B cell (primary cell): ENCODE results near the gene CAV1. TPM values are rescaled to one million over a fixed set of nuclear protein-coding genes. Genes with fewer than 3 reads are reported as not detected.

Experiments used
- ATAC-seq: fragments of 200-7000 bp; cut with Tn5 transposase; one replicate; pipeline ENCODE4 v1.10.0; 2021; ENCODE audit warnings: low read depth, mild to moderate bottlenecking, moderate number of reproducible peaks, moderate library complexity
- CTCF ChIA-PET: fragments of 350-600 bp; sonication (Branson Sonifier 250); formaldehyde crosslinking; loops from one replicate; lab custom pipeline; 2021; ENCODE audit warnings: antibody characterized with exemption, inconsistent platforms; lab: Charles Lee
- POLR2A ChIA-PET: fragments of 350-600 bp; sonication (Branson Sonifier 250); formaldehyde crosslinking; loops from one replicate; lab custom pipeline; 2021; ENCODE audit warnings: antibody characterized with exemption; lab: Charles Lee
- DNase-seq: peaks from one replicate; pipeline ENCODE4 v3.0.0; 2013
- H2AFZ ChIP-seq: 2 replicates; pipeline ENCODE4 v1.6.1; 2012; ENCODE audit warnings: mild to moderate bottlenecking, low read depth, low read length; ENCODE audit not compliant: insufficient read depth, poor library complexity, severe bottlenecking
- H3K27ac ChIP-seq, 2 donors: 1 replicate in 1 of 2; 2 replicates in 1 of 2; pipeline ENCODE4 v1.5.1; 2012 to 2013; ENCODE audit warnings: low read length in 2 of 2, mild to moderate bottlenecking in 2 of 2, moderate library complexity in 1 of 2
- H3K27me3 ChIP-seq, 4 experiments: fragments of 200-600 bp in 1 of 4; sonication (generic) in 1 of 4; replicated peaks in 1 of 4; 1 replicate in 2 of 4; 2 replicates in 2 of 4; pipeline versions ENCODE4 v1.6.1 to v1.7.0; 2013 to 2016; ENCODE audit warnings: low read length in 3 of 4, mild to moderate bottlenecking in 2 of 4, mixed read lengths in 1 of 4, moderate library complexity in 1 of 4; ENCODE audit not compliant: insufficient read depth in 4 of 4, control insufficient read depth in 3 of 4; ENCODE audit errors: control extremely low read depth in 1 of 4
- H3K36me3 ChIP-seq, 2 experiments: replicated peaks in 1 of 2; 1 replicate in 1 of 2; 2 replicates in 1 of 2; pipeline versions ENCODE4 v1.6.1 to v1.7.1; 2013; ENCODE audit warnings: low read length in 1 of 2; ENCODE audit not compliant: insufficient read depth in 2 of 2, control insufficient read depth in 1 of 2; ENCODE audit errors: control extremely low read depth in 1 of 2, extremely low read depth in 1 of 2
- H3K4me1 ChIP-seq, 2 donors: fragments of 200-600 bp in 1 of 2; sonication (generic) in 1 of 2; 1 replicate in 1 of 2; 2 replicates in 1 of 2; pipeline versions ENCODE4 v1.5.1 to v1.6.1; 2013 to 2017; ENCODE audit warnings: low read length in 2 of 2; ENCODE audit not compliant: control insufficient read depth in 2 of 2, insufficient read depth in 2 of 2
- H3K4me2 ChIP-seq: replicated peaks from 2 replicates; pipeline ENCODE3; 2012; ENCODE audit warnings: mild to moderate bottlenecking, low read depth, low read length; ENCODE audit not compliant: poor library complexity, severe bottlenecking
- H3K4me3 ChIP-seq, 5 experiments: fragments of 200-600 bp in 1 of 5; sonication (generic) in 1 of 5; 1 replicate in 3 of 5; 2 replicates in 2 of 5; pipeline versions ENCODE4 v1.5.1 to v1.7.0; 2011 to 2016; ENCODE audit warnings: low read length in 4 of 5, mild to moderate bottlenecking in 4 of 5, low read depth in 2 of 5, control low read depth in 1 of 5, moderate library complexity in 1 of 5; ENCODE audit not compliant: insufficient read depth in 1 of 5; ENCODE audit errors: control extremely low read depth in 1 of 5, extremely low read depth in 1 of 5
- H3K79me2 ChIP-seq: fragments of 200-600 bp; sonication (generic); one replicate; pipeline ENCODE4 v1.6.0; 2016; ENCODE audit warnings: low read length; ENCODE audit not compliant: control insufficient read depth, insufficient read depth
- H3K9ac ChIP-seq: fragments of 200-600 bp; sonication (generic); 2 replicates; pipeline ENCODE4 v1.6.1; 2017; ENCODE audit warnings: mild to moderate bottlenecking, low read length, moderate library complexity
- H3K9me3 ChIP-seq, 3 donors: one replicate each; pipeline versions ENCODE4 v1.6.1 to v1.7.1; 2013; ENCODE audit warnings: low read length in 2 of 3; ENCODE audit not compliant: control insufficient read depth in 2 of 3, insufficient read depth in 1 of 3; ENCODE audit errors: control extremely low read depth in 1 of 3
- H4K20me1 ChIP-seq: 2 replicates; pipeline ENCODE4 v1.6.0; 2012; ENCODE audit warnings: mild to moderate bottlenecking, low read length; ENCODE audit not compliant: insufficient read depth, control insufficient read depth, poor library complexity, severe bottlenecking
- H3K27ac Mint-ChIP-seq: one replicate; pipeline ENCODE4 v1.8.0; 2021; ENCODE audit warnings: mixed read lengths
- H3K27me3 Mint-ChIP-seq: one replicate; pipeline ENCODE4 v1.8.0; 2021; ENCODE audit warnings: mixed read lengths
- H3K4me1 Mint-ChIP-seq: one replicate; pipeline ENCODE4 v1.8.0; 2021; ENCODE audit warnings: mixed read lengths
- H3K4me3 Mint-ChIP-seq: one replicate; pipeline ENCODE4 v1.8.0; 2021; ENCODE audit warnings: mixed read lengths
- H3K9me3 Mint-ChIP-seq: one replicate; pipeline ENCODE4 v1.8.0; 2022; ENCODE audit warnings: mixed read lengths; ENCODE audit not compliant: insufficient read depth
- EZH2 ChIP-seq: IDR thresholded peaks from 2 replicates; pipeline ENCODE4 v1.6.1; 2012; ENCODE audit warnings: borderline replicate concordance, low read depth, mild to moderate bottlenecking, moderate library complexity, low read length; ENCODE audit not compliant: insufficient read depth, poor library complexity, severe bottlenecking
- WGBS: methylation state at CpG from one replicate; pipeline ENCODE4 v1.1.5; 2013; ENCODE audit warnings: missing lambda C conversion rate; ENCODE audit not compliant: insufficient coverage; 5-methylcytosine and 5-hydroxymethylcytosine counted together
- intact Hi-C: fragments of 100-400 bp; cut with micrococcal nuclease; formaldehyde crosslinking; loops from one replicate; pipeline ENCODE4 v1.10.0; 2022
- polyA plus RNA-seq: library from polyadenylated mRNA; depleted of rRNA; stranded (reverse); fragments of >200 nt; gene quantifications from 2 replicates; pipeline ENCODE4 v1.2.3, GENCODE V29; 2012
- total RNA-seq, 2 donors: library from RNA; stranded (reverse); fragments of 120-200 nt in 1 of 2; gene quantifications; 1 replicate in 1 of 2; 2 replicates in 1 of 2; pipeline versions ENCODE4 v1.2.3 to v1.2.4, GENCODE V29; 2013 to 2022
- TF ChIP-seq, protein P1 (sequence below): fragments of 200-600 bp; IDR thresholded peaks from one replicate; pipeline ENCODE4 v1.8.0; 2022; ENCODE audit warnings: antibody characterized with exemption, mild to moderate bottlenecking

The CAV1 gene
- total and polyA plus RNA-seq, 2 donors (not counting 1 experiment from before 2014, with no cell fraction given), result 0.95 to 1.9 TPM

DNA sequence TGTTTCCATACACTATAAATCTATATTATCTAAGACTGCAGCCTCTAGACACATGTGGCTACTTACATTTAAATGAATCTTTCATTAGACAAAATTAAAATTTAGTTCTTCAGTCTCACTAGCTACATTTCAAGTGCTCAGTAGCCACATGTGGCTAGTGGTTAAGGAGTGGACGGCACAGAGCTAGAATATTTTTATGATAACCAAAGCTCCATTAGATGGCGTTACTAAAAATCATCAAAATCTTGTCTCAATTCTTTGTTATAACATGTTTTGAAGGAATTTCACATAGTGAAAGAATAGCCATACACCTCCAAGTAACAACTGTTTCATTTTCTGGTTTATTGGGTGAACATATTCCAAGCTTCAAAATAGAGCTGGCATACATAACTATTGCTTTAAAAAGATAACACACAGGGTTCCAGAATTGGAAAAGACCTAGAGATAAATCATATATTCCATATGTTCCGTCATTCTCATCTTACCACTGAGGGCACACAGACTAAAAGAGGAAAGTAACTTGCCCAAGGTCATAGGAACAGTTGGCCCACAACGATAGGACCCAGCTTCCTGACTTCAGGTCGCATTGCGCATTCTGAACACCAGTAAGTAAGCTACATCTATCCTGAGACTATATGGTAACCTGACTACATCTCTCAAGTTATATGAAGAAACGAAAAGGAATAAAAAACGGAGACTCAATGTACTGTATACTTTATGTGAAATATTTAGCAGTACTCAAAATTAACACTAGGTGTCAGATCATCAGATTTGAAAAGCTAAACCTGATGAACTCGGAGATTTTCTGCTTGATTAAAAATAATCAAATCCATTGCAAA lies 66.6 kb downstream of the CAV1 start:
- Mint-ChIP-seq H3K27me3 (peaks cover 29% of the 10 kb centered on the region), H3K9me3 (no peaks in the 10 kb centered on the region), H3K4me1 (peaks cover 16% of the 10 kb centered on the region), H3K27ac (no peak overlapping the region), H3K4me3 (peak overlapping the region; percentile 27)
- H2AFZ ChIP-seq, result no peak overlapping the region
- H3K4me2 ChIP-seq, result peak overlapping the region; percentile 53
- H3K4me3 ChIP-seq, result no peak overlapping the region
- CTCF ChIA-PET, result interaction anchor here (0.6 to 6.0 kb wide), 54 partner anchors 10 to 457 kb away, joined by 3 to 180 read pairs (median 6); partner anchors contain the start of genes CAV1 and MET
- POLR2A ChIA-PET, result no interaction called here
- H3K79me2 ChIP-seq, result no peaks in the 10 kb centered on the region
- peaks cover 10 to 16% of the 10 kb centered on the region in 2 donors for H3K4me1 ChIP-seq
- no peak overlapping the region for H3K9ac ChIP-seq
- 0% methylated on average over 2 of the region's 9 CpGs for WGBS
- peaks cover 0 to 23% (median 16%) of the 10 kb centered on the region in 4 experiments for H3K27me3 ChIP-seq
- peak; percentile 41 for ATAC-seq
- no peak overlapping the region for H3K27ac ChIP-seq
- H3K36me3 ChIP-seq, result no peaks in the 10 kb centered on the region
- no peak for TF ChIP-seq EZH2
- TF ChIP-seq, protein P1, sequence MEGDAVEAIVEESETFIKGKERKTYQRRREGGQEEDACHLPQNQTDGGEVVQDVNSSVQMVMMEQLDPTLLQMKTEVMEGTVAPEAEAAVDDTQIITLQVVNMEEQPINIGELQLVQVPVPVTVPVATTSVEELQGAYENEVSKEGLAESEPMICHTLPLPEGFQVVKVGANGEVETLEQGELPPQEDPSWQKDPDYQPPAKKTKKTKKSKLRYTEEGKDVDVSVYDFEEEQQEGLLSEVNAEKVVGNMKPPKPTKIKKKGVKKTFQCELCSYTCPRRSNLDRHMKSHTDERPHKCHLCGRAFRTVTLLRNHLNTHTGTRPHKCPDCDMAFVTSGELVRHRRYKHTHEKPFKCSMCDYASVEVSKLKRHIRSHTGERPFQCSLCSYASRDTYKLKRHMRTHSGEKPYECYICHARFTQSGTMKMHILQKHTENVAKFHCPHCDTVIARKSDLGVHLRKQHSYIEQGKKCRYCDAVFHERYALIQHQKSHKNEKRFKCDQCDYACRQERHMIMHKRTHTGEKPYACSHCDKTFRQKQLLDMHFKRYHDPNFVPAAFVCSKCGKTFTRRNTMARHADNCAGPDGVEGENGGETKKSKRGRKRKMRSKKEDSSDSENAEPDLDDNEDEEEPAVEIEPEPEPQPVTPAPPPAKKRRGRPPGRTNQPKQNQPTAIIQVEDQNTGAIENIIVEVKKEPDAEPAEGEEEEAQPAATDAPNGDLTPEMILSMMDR, result peak; percentile 89
- peak; percentile 55 for DNase-seq
- intact Hi-C loops, result loop anchor here (1.0 to 5.0 kb wide), 3 partner anchors 81 to 218 kb away; partner anchors contain the start of gene MET
- no peaks in the 10 kb centered on the region for H4K20me1 ChIP-seq
- no peaks in the 10 kb centered on the region for H3K9me3 ChIP-seq

DNA sequence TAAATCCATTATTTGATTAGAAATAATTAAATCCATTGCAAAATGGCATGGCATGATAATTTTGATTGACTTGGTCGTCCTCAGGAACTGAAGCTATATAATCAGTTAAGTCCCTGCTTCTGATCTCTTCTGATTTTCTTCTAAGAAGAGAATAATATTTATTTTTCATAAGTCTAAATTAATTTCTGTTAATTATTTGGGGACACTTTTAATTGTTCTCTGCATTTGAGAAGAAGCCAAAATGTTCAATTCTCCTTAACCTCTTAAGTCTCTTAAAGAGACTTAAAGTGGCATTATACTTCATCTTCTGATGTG lies 67.2 kb downstream of the CAV1 start:
- TF ChIP-seq EZH2, result no peak
- TF ChIP-seq, protein P1, result peak; percentile 63

More for the DNA sequence above, 67.2 kb downstream of the CAV1 start:
- Histone ChIP-seq H3K27ac (no peak overlapping the region), H3K9ac (no peak overlapping the region), H4K20me1 (no peaks in the 10 kb centered on the region), H3K79me2 (no peaks in the 10 kb centered on the region), H3K4me1 (peaks cover 10 to 16% of the 10 kb centered on the region in 2 donors), H3K9me3 (no peaks in the 10 kb centered on the region), H3K4me2 (peak overlapping the region; percentile 53), H2AFZ (no peak overlapping the region), H3K4me3 (no peak overlapping the region), H3K27me3 (peaks cover 0 to 23% (median 17%) of the 10 kb centered on the region in 4 experiments), H3K36me3 (no peaks in the 10 kb centered on the region)
- Mint-ChIP-seq H3K4me1 (peaks cover 16% of the 10 kb centered on the region), H3K9me3 (no peaks in the 10 kb centered on the region), H3K27me3 (peaks cover 29% of the 10 kb centered on the region), H3K4me3 (peak overlapping the region; percentile 61), H3K27ac (no peak overlapping the region)
- ATAC-seq (no peak), DNase-seq (no peak)
- intact Hi-C loops, result loop anchor here (1.0 to 5.0 kb wide), 2 partner anchors 80 to 194 kb away; partner anchors contain the start of gene MET
- WGBS, result no CpG with 5 or more reads among the region's 1 CpG
- ChIA-PET POLR2A (no interaction called here), CTCF (interaction anchor here (0.6 to 6.0 kb wide), 46 partner anchors 10 to 458 kb away, joined by 3 to 180 read pairs (median 8); partner anchors contain the start of genes CAV1 and MET)
